ENCODE measurements around the gene CTU2.

The CTU2 gene

DNA sequence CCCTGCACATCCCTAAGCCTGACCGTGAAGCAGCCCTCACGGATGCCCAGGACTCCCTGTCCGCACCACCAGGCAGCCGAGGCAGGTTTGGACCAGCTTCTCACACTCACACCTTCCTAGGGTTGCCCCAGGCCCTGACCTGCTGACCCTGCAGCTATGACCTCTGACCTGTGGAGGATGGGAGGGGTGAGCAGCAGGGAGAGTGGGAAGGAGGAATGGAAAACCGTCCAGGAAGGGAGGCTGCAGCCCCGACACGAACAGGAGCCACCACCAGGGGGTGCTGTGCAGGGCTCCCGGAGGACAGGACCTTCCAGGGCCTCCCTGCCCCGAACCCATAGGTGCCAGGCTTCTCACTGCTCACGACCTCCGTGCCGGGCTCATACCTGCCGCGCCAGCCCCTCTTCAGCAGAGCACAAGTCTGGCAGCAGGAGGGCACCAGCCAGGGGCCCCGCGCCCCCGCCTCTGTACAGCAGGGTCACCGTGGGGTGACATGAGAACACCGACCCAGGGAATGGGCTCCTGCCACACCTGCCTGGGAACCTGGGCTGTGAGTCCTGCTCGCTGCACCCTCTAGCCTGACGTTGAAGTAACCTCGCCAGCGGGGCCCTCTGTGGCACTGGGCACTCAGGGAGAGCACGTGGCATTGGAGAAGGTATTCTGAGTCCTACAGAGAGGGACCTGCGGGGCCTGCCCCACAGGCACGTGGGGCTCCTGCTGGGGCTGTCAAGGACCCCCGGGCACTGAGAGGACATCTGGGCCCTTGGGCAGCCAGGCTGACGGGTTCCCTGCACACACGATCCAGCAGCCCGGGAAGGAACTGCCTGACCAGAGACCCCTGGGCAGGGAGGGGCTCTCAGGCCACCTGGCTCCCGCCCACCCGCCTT lies 37.6 kb downstream of the CTU2 start:
- peak; percentile 58 to 68 for DNase-seq (ENCODE audit: low read depth in 2 of 2)

- no peak for DNase-seq (ENCODE audit: low read depth in 2 of 2)
Observed at GRCh38 chr16:88744577-88745521, 38.5 kb downstream of the CTU2 start.

DNA sequence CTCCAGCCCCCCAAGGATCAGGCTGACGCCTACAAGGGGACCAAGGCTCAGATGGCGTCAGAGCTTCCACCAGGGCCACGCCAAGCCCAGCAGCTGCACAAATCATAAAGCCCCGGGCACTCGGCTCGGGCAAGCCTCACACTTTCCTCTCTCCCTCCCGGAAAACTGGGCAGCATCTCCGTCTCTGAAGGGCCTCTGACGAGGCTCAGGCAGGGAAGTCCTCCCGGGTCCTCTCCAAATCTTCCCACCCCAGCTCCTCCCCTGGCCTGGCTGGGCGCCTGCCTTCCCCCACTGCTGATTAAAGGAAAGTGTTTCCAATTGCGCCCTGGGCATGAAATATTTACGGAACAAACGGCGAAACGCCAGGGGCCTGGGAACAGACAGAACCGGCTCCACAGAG lies 40.2 kb downstream of the CTU2 start:
- no peak for DNase-seq (ENCODE audit: low read depth in 2 of 2)

- DNase-seq (ENCODE audit: low read depth in 2 of 2), result peak; percentile 12 to 32
Observed at GRCh38 chr16:88747588-88748301, 41.4 kb downstream of the CTU2 start.

GRCh38 chr16:88748364-88748763 lies 42.1 kb downstream of the CTU2 start:
- no peak for DNase-seq (ENCODE audit: low read depth in 2 of 2)

- DNase-seq (ENCODE audit: low read depth in 2 of 2), result no peak
Observed at GRCh38 chr16:88749358-88749757, 43.1 kb downstream of the CTU2 start.

DNA sequence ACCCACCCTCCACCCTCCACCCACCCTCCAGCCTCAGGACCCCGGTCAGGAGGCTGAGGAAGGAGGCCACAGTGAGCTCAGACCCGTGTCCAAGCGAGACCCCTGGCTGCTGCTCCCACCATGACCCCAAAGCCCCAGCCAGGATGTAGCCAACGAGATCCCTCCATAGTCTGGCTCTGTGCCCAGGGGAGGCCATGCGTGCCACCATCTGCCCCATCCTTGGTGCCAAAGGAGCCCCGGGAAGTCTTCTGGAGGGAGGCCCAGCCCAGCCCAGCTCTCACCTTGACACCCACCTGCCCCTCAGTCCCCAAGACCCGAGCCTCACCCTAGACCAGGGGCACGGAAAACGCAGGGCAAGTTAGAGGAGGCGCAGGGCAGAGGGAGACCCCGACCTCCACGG lies 44.6 kb downstream of the CTU2 start:
- DNase-seq (ENCODE audit: low read depth in 2 of 2), result no peak

DNA sequence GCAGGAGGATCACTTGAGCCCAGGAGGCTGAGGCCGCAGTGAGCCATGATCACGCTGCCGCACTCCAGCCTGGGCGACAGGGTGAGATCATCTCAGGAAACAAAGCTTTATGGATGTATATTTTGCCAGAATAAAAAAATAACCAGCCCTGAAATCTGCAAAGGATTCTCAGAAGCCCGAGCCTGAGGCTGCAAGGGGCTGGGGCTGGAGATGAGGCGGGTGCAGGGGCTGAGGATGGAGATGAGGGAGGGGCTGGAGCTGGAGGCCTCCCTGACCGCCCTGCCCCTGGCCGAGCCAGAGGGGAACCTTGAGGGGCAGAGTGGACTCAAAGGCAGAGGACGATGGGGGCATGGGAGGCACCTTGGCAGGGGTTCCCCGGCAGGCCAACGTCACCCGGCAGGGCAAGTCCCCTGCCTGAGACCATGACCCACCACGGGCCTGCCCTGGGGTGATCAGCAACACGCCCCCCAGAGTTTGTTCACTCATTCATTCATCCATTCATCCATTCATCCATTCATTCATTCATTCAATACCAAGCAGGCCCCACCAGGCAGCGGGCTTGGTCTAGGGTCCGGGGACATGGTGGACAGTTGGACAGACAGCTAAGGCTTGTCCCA lies 46.2 kb downstream of the CTU2 start:
- DNase-seq (ENCODE audit: low read depth in 2 of 2), result no peak

GRCh38 chr16:88753191-88753590 lies 46.9 kb downstream of the CTU2 start:
- DNase-seq (ENCODE audit: low read depth in 2 of 2), result no peak

DNA sequence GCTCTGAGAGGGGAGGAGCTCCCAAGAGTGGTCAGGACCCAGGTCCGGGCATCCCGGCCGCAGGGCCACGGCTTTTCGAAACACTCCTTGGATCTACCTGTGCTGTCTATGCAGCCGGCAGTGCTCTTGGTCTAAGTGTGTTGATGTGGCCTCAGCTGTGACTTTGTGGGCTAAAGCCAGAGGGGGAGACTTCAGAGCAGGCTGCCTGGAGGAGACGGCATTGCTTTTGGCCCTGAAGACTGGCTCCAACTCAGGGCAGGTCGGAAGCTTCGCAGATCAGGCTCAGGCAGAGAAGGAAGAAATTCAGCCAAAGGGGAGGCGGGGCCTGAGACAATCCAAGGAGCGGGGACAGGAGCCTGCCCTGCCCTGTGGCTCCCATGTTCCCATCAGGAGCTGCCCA lies 47.3 kb downstream of the CTU2 start:
- DNase-seq (ENCODE audit: low read depth in 2 of 2), result no peak

DNA sequence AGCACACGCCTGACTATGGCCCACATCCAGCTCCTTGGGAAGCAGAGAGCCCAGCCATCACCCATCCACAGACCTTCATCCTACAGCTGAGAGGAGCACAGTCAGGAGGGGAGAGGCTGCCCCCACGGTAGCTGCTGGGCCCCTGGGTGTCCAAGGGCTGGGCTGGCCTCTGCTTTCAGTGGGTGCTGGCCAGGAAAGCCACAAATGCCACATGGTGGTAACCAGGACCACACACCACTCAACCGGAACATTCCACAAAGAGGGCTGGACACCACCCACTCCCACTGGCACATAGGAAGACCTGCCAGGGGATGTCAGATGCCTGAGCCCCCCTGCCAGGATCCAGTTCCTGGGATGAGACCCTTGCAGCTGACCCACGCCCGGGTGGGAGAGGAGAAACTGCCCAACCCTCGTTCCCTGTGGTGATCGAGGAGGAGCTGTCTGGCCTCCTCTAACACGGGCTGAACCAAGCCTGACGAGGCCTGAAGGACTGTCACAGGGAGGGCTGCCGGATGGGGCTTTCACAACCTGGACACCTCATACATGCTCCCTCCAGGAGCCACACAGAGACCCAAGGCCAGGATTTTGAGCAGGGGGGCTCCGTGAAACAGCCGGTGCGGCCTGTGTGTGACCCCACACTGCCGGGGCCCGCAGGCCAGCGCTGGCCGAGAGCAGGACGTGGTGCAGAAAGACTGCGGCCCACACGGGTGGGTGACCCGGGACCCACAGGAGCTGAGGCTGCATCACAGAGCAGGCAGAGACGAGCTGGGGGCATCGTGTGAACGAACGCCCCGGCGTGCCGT lies 48.0 kb downstream of the CTU2 start:
- DNase-seq (ENCODE audit: low read depth in 2 of 2), result no peak

- DNase-seq (ENCODE audit: low read depth in 2 of 2), result no peak
Observed at GRCh38 chr16:88754912-88755744, 48.8 kb downstream of the CTU2 start.

DNA sequence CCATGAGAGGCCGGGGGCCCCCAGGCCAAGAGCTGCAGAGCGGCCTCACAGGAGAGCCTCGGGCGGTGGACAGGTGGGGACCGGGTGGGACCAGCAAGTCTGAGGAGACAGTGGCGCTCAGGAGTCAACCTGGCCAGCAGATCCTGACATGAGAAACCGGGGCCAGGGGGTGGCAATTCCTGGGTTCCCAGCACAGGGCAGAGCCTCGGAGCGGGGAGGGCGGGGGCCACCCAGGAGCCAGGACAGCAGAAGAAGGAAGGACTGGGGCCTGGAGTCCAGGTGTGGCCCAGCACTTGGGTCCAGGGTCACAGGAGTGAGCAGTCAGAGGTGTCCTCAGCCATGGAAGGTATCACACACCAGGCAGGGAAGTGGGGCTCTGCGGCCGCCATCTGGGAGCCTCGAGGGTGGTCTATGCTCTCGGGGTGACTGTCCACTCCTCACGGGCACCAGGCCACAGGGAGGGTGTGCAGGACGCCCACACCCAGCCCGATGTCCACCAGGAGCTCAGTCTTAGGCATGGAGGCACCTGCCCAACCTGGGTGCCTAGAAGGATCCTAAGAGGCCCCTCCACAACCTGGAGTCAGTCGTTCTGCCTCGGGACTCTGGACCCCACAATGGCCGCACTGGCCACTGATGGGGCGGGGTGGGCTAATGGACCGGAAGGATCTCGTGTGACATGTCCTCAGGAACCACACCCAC lies 49.6 kb downstream of the CTU2 start:
- no peak for DNase-seq (ENCODE audit: low read depth in 2 of 2)

DNA sequence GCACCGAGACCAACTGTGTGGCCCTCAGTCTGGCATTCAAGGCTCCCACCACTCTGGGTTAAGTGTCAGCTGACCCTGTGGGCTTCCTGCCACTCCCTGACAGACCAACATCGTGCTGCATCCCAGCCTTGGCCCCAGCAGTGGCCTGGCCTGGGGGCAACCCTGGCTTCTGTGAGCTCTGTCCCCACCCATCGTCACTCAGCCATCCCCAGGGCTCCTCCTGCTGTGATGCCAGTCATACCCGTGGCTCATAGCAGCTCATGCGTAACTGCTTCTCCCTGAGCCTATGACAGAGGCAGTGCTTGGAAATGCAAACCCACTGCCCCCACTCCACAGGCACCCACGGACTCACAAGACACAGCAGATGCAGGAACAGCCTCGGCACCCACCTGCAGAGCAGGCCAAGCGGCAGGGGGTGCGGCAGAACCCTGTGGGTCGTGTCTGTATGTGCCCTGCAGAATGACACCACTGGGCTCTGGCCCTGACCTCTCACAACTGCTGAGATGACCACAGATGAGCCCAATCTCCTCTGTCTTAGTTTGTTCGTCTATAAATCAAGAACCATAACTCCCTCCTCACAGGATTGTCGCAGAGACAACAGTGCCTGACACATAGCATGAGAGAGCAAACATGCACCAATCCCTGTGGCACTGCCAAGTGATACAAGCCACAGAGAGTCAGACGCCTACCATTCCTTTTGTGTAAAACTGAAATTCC lies 52.1 kb downstream of the CTU2 start:
- no peak for DNase-seq (ENCODE audit: low read depth in 2 of 2)

- DNase-seq (ENCODE audit: low read depth in 2 of 2), result no peak
Observed at GRCh38 chr16:88758944-88759244, 52.6 kb downstream of the CTU2 start.

- DNase-seq (ENCODE audit: low read depth in 2 of 2), result no peak
Observed at GRCh38 chr16:88759245-88759975, 53.1 kb downstream of the CTU2 start.

- no peak for DNase-seq (ENCODE audit: low read depth in 2 of 2)
Observed at GRCh38 chr16:88759976-88760350, 53.7 kb downstream of the CTU2 start.

All from stimulated activated CD8-positive, alpha-beta memory T cell treated with anti-CD3 and anti-CD28 coated beads, Interleukin-2, amount 100 ng/mL, for 48 hours (primary cell).